ENCODE results near the gene DAZAP1. TPM values are rescaled to one million over a fixed set of nuclear protein-coding genes. Genes with fewer than 3 reads are reported as not detected.

The DAZAP1 gene
- total RNA-seq, 2 experiments from 2014 or later, result 295 to 300 TPM

Other genes starting within 250 kb of the DAZAP1 start
- gene SBNO2, start 233.3 kb upstream of the DAZAP1 start, total RNA-seq, result 10 to 100 TPM; 56.6 to 59.0 TPM
- gene STK11, start 201.8 kb upstream of the DAZAP1 start, total RNA-seq, result 10 to 100 TPM; 58.7 to 62.5 TPM
- gene CBARP, start 169.6 kb upstream of the DAZAP1 start, total RNA-seq, result 1 to 10 TPM in 1 of 2 experiments, under 1 TPM in 1; 0.95 to 1.1 TPM
- gene ATP5F1D, start 165.8 kb upstream of the DAZAP1 start, total RNA-seq, result 100 to 1,000 TPM; 193 to 194 TPM
- gene MIDN, start 159.0 kb upstream of the DAZAP1 start, total RNA-seq, result 10 to 100 TPM; 45.3 to 50.0 TPM
- gene CIRBP, start 138.3 kb upstream of the DAZAP1 start, total RNA-seq, result 100 to 1,000 TPM; 207 to 210 TPM
- 100 to 1,000 TPM; 105 to 112 TPM for gene FAM174C, start 132.1 kb upstream of the DAZAP1 start, total RNA-seq
- gene EFNA2, start 121.7 kb upstream of the DAZAP1 start, total RNA-seq, result not detected
- gene NDUFS7, start 23.7 kb upstream of the DAZAP1 start, total RNA-seq, result 100 to 1,000 TPM in 1 of 2 experiments, 10 to 100 TPM in 1; 99.4 to 104 TPM
- 10 to 100 TPM; 29.3 to 30.8 TPM for gene GAMT, start 6.0 kb upstream of the DAZAP1 start, total RNA-seq
- 1,000 to 10,000 TPM; 1,429 to 1,438 TPM for gene RPS15, start 30.8 kb downstream of the DAZAP1 start, total RNA-seq
- gene APC2, start 42.5 kb downstream of the DAZAP1 start, total RNA-seq, result under 1 TPM; 0.06 to 0.13 TPM
- gene C19orf25, start 71.6 kb downstream of the DAZAP1 start, total RNA-seq, result 10 to 100 TPM; 33.4 to 36.5 TPM
- gene PCSK4, start 82.8 kb downstream of the DAZAP1 start, total RNA-seq, result 1 to 10 TPM; 1.3 TPM
- gene REEP6, start 83.6 kb downstream of the DAZAP1 start, total RNA-seq, result 1 to 10 TPM; 2.0 to 2.3 TPM
- gene ADAMTSL5, start 105.4 kb downstream of the DAZAP1 start, total RNA-seq, result 1 to 10 TPM; 1.6 to 2.6 TPM
- gene PLK5, start 116.5 kb downstream of the DAZAP1 start, total RNA-seq, result not detected
- 10 to 100 TPM; 11.0 to 11.9 TPM for gene MEX3D, start 160.7 kb downstream of the DAZAP1 start, total RNA-seq
- 100 to 1,000 TPM; 127 to 130 TPM for gene MBD3, start 185.3 kb downstream of the DAZAP1 start, total RNA-seq
- 100 to 1,000 TPM; 254 to 264 TPM for gene UQCR11, start 197.9 kb downstream of the DAZAP1 start, total RNA-seq
- gene TCF3, start 245.0 kb downstream of the DAZAP1 start, total RNA-seq, result 100 to 1,000 TPM; 103 to 109 TPM